ENCODE data around the gene MBP. TPM values are rescaled to one million over a fixed set of nuclear protein-coding genes. Genes with fewer than 3 reads are reported as not detected.
"Not testable (repeated sequence)": the region's sequence is repeated elsewhere in the genome, so short reads cannot be mapped to it uniquely, and the experiment has no call there.

MBP gene
- total RNA-seq, 1 experiment from 2014 or later: not detected

- DNase-seq (ENCODE audit: low spot score): no peak
Measured at GRCh38 chr18:76973520-76974266, 158.9 kb downstream of the MBP start.

GRCh38 chr18:76972846-76973519, 159.6 kb downstream of the MBP start:
- DNase-seq (ENCODE audit: low spot score): no peak

GRCh38 chr18:76972241-76972640, 160.3 kb downstream of the MBP start:
- no peak for DNase-seq (ENCODE audit: low spot score)

GRCh38 chr18:76970770-76971559, 161.6 kb downstream of the MBP start:
- DNase-seq (ENCODE audit: low spot score): no peak

GRCh38 chr18:76967721-76968472, 164.7 kb downstream of the MBP start:
- no peak for DNase-seq (ENCODE audit: low spot score)

DNA sequence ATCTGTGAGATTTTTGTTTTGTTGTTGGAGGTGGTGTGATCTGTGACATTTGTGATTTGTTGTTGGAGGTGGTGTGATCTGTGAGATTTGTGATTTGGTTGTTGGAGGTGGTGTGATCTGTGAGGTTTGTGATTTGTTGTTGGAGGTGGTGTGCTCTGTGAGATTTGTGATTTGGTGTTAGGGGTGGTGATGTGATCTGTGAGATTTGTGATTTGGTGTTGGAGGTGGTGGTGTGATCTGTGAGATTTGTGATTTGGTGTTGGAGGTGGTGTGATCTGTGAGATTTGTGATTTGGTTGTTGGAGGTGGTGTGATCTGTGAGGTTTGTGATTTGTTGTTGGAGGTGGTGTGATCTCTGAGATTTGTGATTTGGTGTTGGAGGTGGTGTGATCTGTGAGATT, 165.3 kb downstream of the MBP start:
- not testable (repeated sequence) for DNase-seq (ENCODE audit: low spot score)

GRCh38 chr18:76965555-76966151, 166.9 kb downstream of the MBP start:
- not testable (repeated sequence) for DNase-seq (ENCODE audit: low spot score)

DNA sequence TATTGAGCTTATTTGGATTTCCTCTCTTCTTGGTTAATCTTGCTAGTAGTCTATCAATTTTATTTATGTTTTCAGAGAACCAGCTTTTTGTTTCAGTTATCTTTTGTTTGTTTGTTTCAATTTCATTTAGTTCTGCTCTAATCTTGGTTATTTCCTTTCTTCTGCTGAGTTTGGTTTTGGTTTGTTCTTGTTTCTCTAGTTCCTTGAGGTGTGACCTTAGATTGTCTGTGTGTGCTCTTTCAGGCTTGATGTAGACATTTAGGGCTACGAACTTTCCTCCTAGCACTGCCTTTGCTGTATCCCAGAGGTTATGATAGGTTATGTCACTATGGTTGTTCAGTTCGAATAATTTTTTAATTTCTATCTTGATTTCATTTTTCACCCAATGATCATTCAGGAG, 168.6 kb downstream of the MBP start:
- no peak for DNase-seq (ENCODE audit: low spot score)

- DNase-seq (ENCODE audit: low spot score): no peak
Measured at GRCh38 chr18:76962851-76963250, 169.7 kb downstream of the MBP start.

DNA sequence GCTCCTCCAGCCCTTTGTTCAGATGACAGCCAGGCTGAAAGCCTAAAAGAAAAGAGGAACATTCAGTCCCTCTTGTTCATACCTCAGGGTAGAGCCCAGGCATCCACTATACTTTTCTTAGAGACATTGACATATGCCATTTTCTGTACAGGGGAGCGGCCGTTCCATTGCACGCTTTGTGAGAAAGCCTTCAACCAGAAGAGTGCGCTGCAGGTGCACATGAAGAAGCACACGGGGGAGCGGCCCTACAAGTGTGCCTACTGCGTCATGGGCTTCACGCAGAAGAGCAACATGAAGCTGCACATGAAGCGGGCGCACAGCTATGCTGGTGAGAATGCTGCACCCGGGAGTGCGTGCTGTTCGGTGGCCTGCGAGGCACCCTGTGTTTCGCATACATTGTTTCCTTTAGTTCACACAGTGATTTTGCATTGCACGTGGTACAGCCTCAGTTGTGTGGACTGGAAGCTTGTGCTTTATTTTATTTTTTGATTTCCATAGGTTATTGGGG, 172.0 kb downstream of the MBP start:
- DNase-seq (ENCODE audit: low spot score): no peak

DNA sequence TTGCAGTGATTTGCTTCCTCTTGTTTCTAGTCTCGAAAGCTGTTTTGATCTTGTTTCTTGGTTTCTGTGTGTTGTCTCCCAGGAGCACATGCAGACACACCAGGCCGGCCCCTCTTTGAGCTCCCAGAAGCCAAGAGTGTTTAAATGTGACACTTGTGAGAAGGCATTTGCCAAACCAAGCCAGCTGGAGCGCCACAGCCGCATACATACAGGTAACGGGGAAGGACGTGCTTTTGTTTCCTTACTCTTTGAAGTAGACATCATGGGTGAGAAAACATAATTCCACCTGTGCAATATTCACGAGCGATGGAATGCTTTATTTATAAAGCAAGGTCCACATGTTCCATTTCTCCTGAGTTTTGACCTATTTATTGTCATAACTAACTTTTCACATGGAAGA, 173.0 kb downstream of the MBP start:
- no peak for DNase-seq (ENCODE audit: low spot score)

DNA sequence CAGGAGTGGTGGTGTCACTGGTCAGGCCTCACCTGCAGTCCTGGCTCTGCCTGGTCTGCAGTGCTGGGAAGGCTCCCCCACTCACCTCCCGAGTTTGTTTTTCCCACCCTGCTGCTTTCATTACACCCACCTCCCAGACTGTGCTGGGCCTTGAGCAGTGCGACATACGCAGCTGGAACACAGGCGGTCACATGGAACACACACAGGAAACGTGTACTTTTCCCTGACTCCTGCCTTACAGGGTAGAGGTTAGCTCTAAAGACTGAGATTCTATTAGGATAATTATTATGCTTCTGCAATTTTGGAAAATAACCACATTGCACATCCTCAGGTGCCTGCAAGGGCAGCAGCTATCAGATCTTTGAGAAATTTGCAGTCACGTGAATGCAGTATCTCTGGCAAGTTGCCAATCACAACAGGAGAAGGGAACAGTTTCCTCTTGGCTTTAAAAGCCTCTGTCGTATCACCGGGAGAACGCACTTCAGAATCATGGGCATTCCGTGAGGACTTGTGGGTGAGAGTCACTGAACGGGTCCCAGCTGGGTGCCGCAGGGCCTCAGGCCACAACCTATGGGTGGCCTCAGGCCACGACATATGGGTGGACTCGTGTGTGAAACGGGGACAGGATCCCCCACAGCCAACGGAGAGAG, 173.8 kb downstream of the MBP start:
- DNase-seq (ENCODE audit: low spot score): no peak

DNA sequence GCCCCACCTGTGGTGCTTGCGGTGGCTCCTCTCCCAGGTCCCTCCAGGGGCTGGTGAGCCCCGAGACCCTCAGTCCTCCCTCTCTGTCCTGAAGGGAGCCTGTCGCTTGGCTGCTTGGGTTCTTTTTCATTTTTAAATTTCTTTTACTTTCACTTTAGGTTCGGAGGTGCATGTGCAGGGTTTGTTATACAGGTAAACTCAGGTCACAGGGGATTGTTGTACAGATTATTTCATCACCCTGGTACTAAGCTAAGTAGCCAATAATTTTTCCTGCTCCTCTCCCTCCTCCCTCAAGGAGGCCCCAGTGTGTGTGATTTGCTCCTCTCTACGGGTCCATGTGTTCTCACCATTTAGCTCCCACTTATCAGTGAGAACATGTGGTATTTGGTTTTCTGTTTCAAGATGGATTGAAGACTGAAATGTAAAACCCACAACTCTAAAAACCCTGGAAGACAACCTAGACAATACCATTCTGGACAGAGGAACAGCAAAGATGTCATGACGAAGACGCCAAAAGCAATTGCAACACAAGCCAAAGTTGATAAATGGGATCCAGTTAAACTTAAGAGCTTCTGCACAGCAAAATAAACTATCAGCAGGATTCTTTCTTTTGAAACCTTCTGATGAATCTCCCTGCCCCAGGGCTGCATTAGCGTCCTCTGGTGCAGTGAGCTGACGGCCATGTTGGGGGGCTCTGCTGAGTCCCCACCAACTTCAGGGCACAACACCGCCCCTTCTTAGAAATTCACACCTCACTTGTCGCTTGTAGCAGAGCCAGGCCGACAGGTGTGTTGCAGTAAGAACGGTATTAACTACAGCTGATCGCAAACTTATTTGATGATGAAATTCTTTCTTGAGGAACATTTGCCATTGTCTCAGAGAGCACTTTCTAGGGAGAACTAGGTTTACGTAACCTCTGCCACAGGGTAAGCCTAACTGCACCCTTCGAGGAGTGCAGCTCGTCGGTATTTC, 174.9 kb downstream of the MBP start:
- DNase-seq (ENCODE audit: low spot score): no peak

DNA sequence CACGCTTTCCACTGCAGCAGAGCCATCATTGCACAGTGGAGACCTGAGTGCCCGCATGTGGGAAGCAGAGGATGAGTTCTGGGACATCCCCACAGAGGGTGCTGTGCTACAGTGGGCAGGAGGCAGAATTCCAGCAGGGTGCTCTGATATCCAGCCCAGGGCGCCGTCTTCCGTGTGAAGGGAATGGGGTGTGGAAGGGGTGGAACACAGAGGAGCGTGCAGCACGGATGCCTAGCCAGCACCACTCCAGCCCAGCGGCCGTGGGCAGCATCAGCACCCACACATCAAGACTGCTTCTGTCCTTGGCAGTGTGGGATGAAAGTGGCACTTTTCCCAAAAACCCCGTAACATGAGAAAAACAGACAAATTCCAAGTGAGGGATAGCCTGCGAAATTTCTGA, 175.9 kb downstream of the MBP start:
- DNase-seq (ENCODE audit: low spot score): no peak

- DNase-seq (ENCODE audit: low spot score): no peak
Measured at GRCh38 chr18:76955524-76956170, 176.9 kb downstream of the MBP start.

- DNase-seq (ENCODE audit: low spot score): no peak
Measured at GRCh38 chr18:76953583-76954233, 178.9 kb downstream of the MBP start.

- DNase-seq (ENCODE audit: low spot score): no peak
Measured at GRCh38 chr18:76953156-76953555, 179.4 kb downstream of the MBP start.

GRCh38 chr18:76952747-76953146, 179.8 kb downstream of the MBP start:
- DNase-seq (ENCODE audit: low spot score): no peak
